NCI-H2107 treated with DMSO at 0.1 percent for 48 hours (cell line): ENCODE measurements around the gene MAP1A.

Source experiments
- DNase-seq: peaks from one replicate; lab custom pipeline; 2025; ENCODE audit not compliant: unreplicated experiment; lab: John Stamatoyannopoulos, UW

Gene MAP1A

GRCh38 chr15:43517354-43518196 lies at the start of gene MAP1A:
MAP1A (plus strand) TSS chr15:43517608; CDS start chr15:43521474, 3,866 bp downstream.
- DNase-seq: no peak

- DNase-seq: no peak
These were observed 47.5 kb upstream of the MAP1A start for GRCh38 chr15:43469867-43470266.

GRCh38 chr15:43471975-43472374 lies 45.4 kb upstream of the MAP1A start:
- no peak for DNase-seq

GRCh38 chr15:43473885-43474284 lies 43.5 kb upstream of the MAP1A start:
- DNase-seq: no peak

GRCh38 chr15:43483297-43484128 lies 33.9 kb upstream of the MAP1A start:
- DNase-seq: no peak

- DNase-seq: no peak
These were observed 33.0 kb upstream of the MAP1A start for GRCh38 chr15:43484455-43484854.

- DNase-seq: no peak
These were observed 30.0 kb upstream of the MAP1A start for GRCh38 chr15:43487271-43487895.

- no peak for DNase-seq
These were observed 28.6 kb upstream of the MAP1A start for GRCh38 chr15:43488790-43489189.

GRCh38 chr15:43489191-43489590 lies 28.2 kb upstream of the MAP1A start:
- peak; percentile 37 for DNase-seq

- DNase-seq: no peak
These were observed 25.1 kb upstream of the MAP1A start for GRCh38 chr15:43492266-43492665.

- DNase-seq: peak; percentile 78
These were observed 24.5 kb upstream of the MAP1A start, which contains the start of gene TP53BP1 for GRCh38 chr15:43492673-43493601. TP53BP1 (minus strand) TSS chr15:43493156; CDS start chr15:43493043, 113 bp downstream.

GRCh38 chr15:43493703-43494472 lies 23.5 kb upstream of the MAP1A start:
- no peak for DNase-seq

- DNase-seq: no peak
These were observed 18.4 kb upstream of the MAP1A start for GRCh38 chr15:43498990-43499389.

- DNase-seq: no peak
These were observed 17.8 kb upstream of the MAP1A start for GRCh38 chr15:43499635-43500034.

- DNase-seq: no peak
These were observed 11.7 kb upstream of the MAP1A start for GRCh38 chr15:43505738-43506137.

- no peak for DNase-seq
These were observed 9.0 kb upstream of the MAP1A start for GRCh38 chr15:43508421-43508820.

- no peak for DNase-seq
These were observed 8.3 kb upstream of the MAP1A start for GRCh38 chr15:43508991-43509659.

GRCh38 chr15:43509660-43510199 lies 7.7 kb upstream of the MAP1A start:
- DNase-seq: no peak
